GM23338 (cell line): ENCODE measurements around the gene CAPN10. TPM values are rescaled to one million over a fixed set of nuclear protein-coding genes. Genes with fewer than 3 reads are reported as not detected.

Experiments used
- ATAC-seq: fragments of 200-7000 bp; cut with Tn5 transposase; 3 replicates; pipeline ENCODE4 v1.9.1; 2020
- DNase-seq: peaks from one replicate; pipeline ENCODE4 v3.0.0-alpha.2; 2015; ENCODE audit warnings: low spot score
- H2AFZ ChIP-seq: fragments of 200-600 bp; sonication (generic); 2 replicates; pipeline ENCODE4 v1.8.0; 2016; ENCODE audit warnings: antibody characterized with exemption, mild to moderate bottlenecking, moderate library complexity
- H3F3A ChIP-seq: fragments of 200-600 bp; sonication (generic); replicated peaks from 2 replicates; pipeline ENCODE4 v1.8.0; 2017; ENCODE audit warnings: antibody characterized with exemption, mixed run types, low read depth
- H3K27ac ChIP-seq: fragments of 200-600 bp; sonication (generic); 2 replicates; pipeline ENCODE4 v1.6.1; 2016; ENCODE audit warnings: low read depth
- H3K27me3 ChIP-seq: fragments of 200-600 bp; sonication (generic); 2 replicates; pipeline ENCODE4 v1.8.0; 2016; ENCODE audit warnings: mild to moderate bottlenecking, mixed run types, moderate library complexity; ENCODE audit not compliant: insufficient read depth
- H3K36me3 ChIP-seq: fragments of 200-600 bp; sonication (generic); 2 replicates; pipeline ENCODE4 v1.8.0; 2016; ENCODE audit warnings: mild to moderate bottlenecking; ENCODE audit not compliant: insufficient read depth
- H3K4me1 ChIP-seq: fragments of 200-600 bp; sonication (generic); 2 replicates; pipeline ENCODE4 v1.8.0; 2016; ENCODE audit warnings: mild to moderate bottlenecking, moderate library complexity; ENCODE audit not compliant: insufficient read depth
- H3K4me2 ChIP-seq: fragments of 200-600 bp; sonication (generic); 2 replicates; pipeline ENCODE4 v1.7.1; 2017; ENCODE audit warnings: mixed run types
- H3K4me3 ChIP-seq: fragments of 200-600 bp; sonication (generic); 2 replicates; pipeline ENCODE4 v1.6.1; 2016; ENCODE audit warnings: mixed run types
- H3K79me2 ChIP-seq: fragments of 200-600 bp; sonication (generic); replicated peaks from 2 replicates; pipeline ENCODE4 v1.8.0; 2017; ENCODE audit warnings: mild to moderate bottlenecking; ENCODE audit not compliant: insufficient read depth
- H3K9me2 ChIP-seq: fragments of 200-600 bp; sonication (generic); 2 replicates; pipeline ENCODE4 v1.8.0; 2017; ENCODE audit not compliant: insufficient read depth
- H4K20me1 ChIP-seq: fragments of 200-600 bp; sonication (generic); replicated peaks from 2 replicates; pipeline ENCODE4 v1.8.0; 2017; ENCODE audit warnings: mild to moderate bottlenecking; ENCODE audit not compliant: insufficient read depth
- H3K27ac Mint-ChIP-seq: 2 replicates; pipeline ENCODE4 v1.8.0; 2020; ENCODE audit warnings: inconsistent platforms, mild to moderate bottlenecking, moderate library complexity, mixed read lengths
- H3K27me3 Mint-ChIP-seq: 3 replicates; pipeline ENCODE4 v1.8.0; 2022; ENCODE audit warnings: low read depth, mild to moderate bottlenecking, moderate library complexity, mixed read lengths, inconsistent platforms; ENCODE audit not compliant: insufficient read depth, poor library complexity
- H3K36me3 Mint-ChIP-seq: 3 replicates; pipeline ENCODE4 v1.8.0; 2021; ENCODE audit warnings: low read depth, mild to moderate bottlenecking, inconsistent platforms, moderate library complexity, mixed read lengths
- H3K4me1 Mint-ChIP-seq: 3 replicates; pipeline ENCODE4 v1.8.0; 2020; ENCODE audit warnings: mild to moderate bottlenecking, inconsistent platforms, mixed read lengths
- H3K4me3 Mint-ChIP-seq: 3 replicates; pipeline ENCODE4 v1.8.0; 2021; ENCODE audit warnings: moderate library complexity, mild to moderate bottlenecking, inconsistent platforms, mixed read lengths
- H3K9me3 Mint-ChIP-seq: 3 replicates; pipeline ENCODE4 v1.8.0; 2020; ENCODE audit warnings: moderate library complexity, mild to moderate bottlenecking, inconsistent platforms, mixed read lengths
- CREB1 ChIP-seq: fragments of 250-450 bp; sonication (Bioruptor Pico); IDR thresholded peaks from 2 replicates; pipeline ENCODE4 v1.5.0; 2020; ENCODE audit warnings: low read depth, mild to moderate bottlenecking, moderate library complexity
- CTCF ChIP-seq, 2 experiments: fragments of 200-600 bp in 1 of 2; sonication (generic) in 1 of 2; conservative IDR thresholded peaks; 2 replicates each; pipeline versions ENCODE4 v1.5.1 to v1.6.1; 2016 to 2017; ENCODE audit warnings: antibody characterized with exemption in 2 of 2, low read depth in 2 of 2, mild to moderate bottlenecking in 2 of 2, moderate library complexity in 1 of 2
- ETS1 ChIP-seq: IDR thresholded peaks from 2 replicates; pipeline ENCODE4 v1.6.1; 2016; ENCODE audit warnings: antibody characterized with exemption
- EZH2 ChIP-seq: fragments of 200-600 bp; sonication (generic); IDR thresholded peaks from one replicate; pipeline ENCODE4 v1.8.0; 2017; ENCODE audit warnings: antibody characterized with exemption, mild to moderate bottlenecking, low read depth; ENCODE audit not compliant: unreplicated experiment
- EZH2phosphoT487 ChIP-seq: fragments of 200-600 bp; sonication (generic); IDR thresholded peaks from one replicate; pipeline ENCODE4 v1.8.1; 2018; ENCODE audit warnings: antibody characterized with exemption; ENCODE audit not compliant: unreplicated experiment
- JUNB ChIP-seq: IDR thresholded peaks from one replicate; pipeline ENCODE4 v1.6.1; 2016; ENCODE audit warnings: antibody characterized with exemption; ENCODE audit not compliant: unreplicated experiment
- NANOG ChIP-seq: IDR thresholded peaks from 2 replicates; pipeline ENCODE4 v1.6.1; 2016; ENCODE audit warnings: antibody characterized with exemption, borderline replicate concordance
- POLR2AphosphoS5 ChIP-seq: IDR thresholded peaks from 2 replicates; pipeline ENCODE4 v1.6.1; 2016; ENCODE audit warnings: antibody characterized with exemption, low read depth
- REST ChIP-seq: IDR thresholded peaks from one replicate; pipeline ENCODE4 v1.6.1; 2018; ENCODE audit warnings: antibody characterized with exemption; ENCODE audit not compliant: unreplicated experiment
- STAT1 ChIP-seq: IDR thresholded peaks from one replicate; pipeline ENCODE4 v1.6.1; 2016; ENCODE audit warnings: antibody characterized with exemption; ENCODE audit not compliant: unreplicated experiment
- ZNF114 ChIP-seq: fragments of 250-450 bp; sonication (Bioruptor Pico); IDR thresholded peaks from 2 replicates; pipeline ENCODE4 v1.5.0; 2020; ENCODE audit warnings: mild to moderate bottlenecking, moderate library complexity
- ZNF331 ChIP-seq: fragments of 250-450 bp; sonication (Bioruptor Pico); IDR thresholded peaks from 2 replicates; pipeline ENCODE4 v1.5.0; 2020; ENCODE audit warnings: low read depth, mild to moderate bottlenecking, moderate library complexity
- ZNF462 ChIP-seq: fragments of 250-450 bp; sonication (Bioruptor Pico); IDR thresholded peaks from 2 replicates; pipeline ENCODE4 v1.5.0; 2020; ENCODE audit warnings: mild to moderate bottlenecking, moderate library complexity
- polyA plus RNA-seq: library from polyadenylated mRNA; unstranded; fragments of >200 nt; fragmentation: Nextera tagmentation; extraction: Ambion mirVana; gene quantifications from 2 replicates; pipeline ENCODE4 v1.2.1, GENCODE V29; 2016
- total RNA-seq: library from RNA; depleted of rRNA; stranded (reverse); fragments of >200 nt; shearing (Covaris generic); gene quantifications from 2 replicates; pipeline ENCODE4 v1.2.3, GENCODE V29; 2014

CAPN10 gene
- total and polyA plus RNA-seq, 2 experiments from 2014 or later = 30.2 to 59.8 TPM

- H3K4me1 Mint-ChIP-seq = no peaks in the 10 kb centered on the region; the same call in 2 of the 3 replicates
- H3K9me3 Mint-ChIP-seq = no peaks in the 10 kb centered on the region
- H3K36me3 ChIP-seq = no peaks in the 10 kb centered on the region
- no peak overlapping the region for H2AFZ ChIP-seq
- no peaks in the 10 kb centered on the region for H3K9me2 ChIP-seq
- H3K4me2 ChIP-seq = no peak overlapping the region
- H3K79me2 ChIP-seq = peaks cover 10% of the 10 kb centered on the region
- peaks cover 1% of the 10 kb centered on the region for H3K27me3 Mint-ChIP-seq
- peaks cover 2% of the 10 kb centered on the region; the same call in 2 of the 3 replicates for H3K36me3 Mint-ChIP-seq
- H3K4me3 Mint-ChIP-seq = no peak overlapping the region
- H3K4me3 ChIP-seq = no peak overlapping the region
- no peak for TF ChIP-seq ZNF114 (CRISPR knock-in tag)
- no peak for TF ChIP-seq POLR2AphosphoS5
- TF ChIP-seq JUNB = no peak
- TF ChIP-seq ETS1 = no peak
- no peak for TF ChIP-seq CTCF (conservative IDR thresholded peaks at IDR 0.05; ENCODE audit: low read depth in 2 of 2)
- no peak for TF ChIP-seq STAT1
- no peak for TF ChIP-seq EZH2phosphoT487
- TF ChIP-seq CREB1 (CRISPR knock-in tag) = no peak
- no peak for TF ChIP-seq ZNF331 (CRISPR knock-in tag)
- no peak for TF ChIP-seq ZNF462 (CRISPR knock-in tag)
- TF ChIP-seq REST = no peak
- TF ChIP-seq NANOG = no peak
- TF ChIP-seq EZH2 = no peak
- peaks cover 3% of the 10 kb centered on the region for H4K20me1 ChIP-seq
- no peaks in the 10 kb centered on the region for H3K4me1 ChIP-seq
- no peak for DNase-seq
- H3K27me3 ChIP-seq = no peaks in the 10 kb centered on the region
- no peaks in the 10 kb centered on the region for H3F3A ChIP-seq
- ATAC-seq = no peak
- no peak overlapping the region for H3K27ac ChIP-seq
- H3K27ac Mint-ChIP-seq = no peak overlapping the region
Measured at GRCh38 chr2:240596491-240596931, 10.0 kb downstream of the CAPN10 start.
